ENCODE results near the gene GULP1.

DNA sequence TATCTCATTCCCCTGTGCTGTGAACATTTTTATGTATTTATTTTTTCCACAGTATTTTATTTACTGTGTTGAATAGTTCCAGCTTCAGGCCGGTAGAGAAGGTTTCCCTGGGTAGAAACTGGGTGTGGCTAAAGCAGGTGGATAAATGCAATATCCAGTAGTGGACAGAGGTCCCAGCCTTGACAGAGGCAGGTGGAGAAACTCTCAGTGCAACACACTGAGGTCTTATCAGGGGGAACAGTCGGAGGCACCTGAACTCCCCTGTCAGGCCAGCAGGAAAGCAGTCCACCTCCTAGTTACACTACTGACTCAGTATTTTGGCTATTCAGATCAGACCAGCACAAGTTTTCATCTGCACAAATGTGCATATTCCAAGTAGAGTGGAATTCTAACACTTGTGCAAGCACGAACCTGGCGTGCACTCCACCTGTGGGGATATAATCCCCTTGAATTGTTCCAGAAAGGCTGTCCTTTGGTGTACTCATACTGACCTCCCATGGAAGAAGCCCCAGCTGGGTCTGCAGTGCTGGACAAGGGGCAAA, 103.3 kb downstream of the GULP1 start:
- TF ChIP-seq, protein P1, sequence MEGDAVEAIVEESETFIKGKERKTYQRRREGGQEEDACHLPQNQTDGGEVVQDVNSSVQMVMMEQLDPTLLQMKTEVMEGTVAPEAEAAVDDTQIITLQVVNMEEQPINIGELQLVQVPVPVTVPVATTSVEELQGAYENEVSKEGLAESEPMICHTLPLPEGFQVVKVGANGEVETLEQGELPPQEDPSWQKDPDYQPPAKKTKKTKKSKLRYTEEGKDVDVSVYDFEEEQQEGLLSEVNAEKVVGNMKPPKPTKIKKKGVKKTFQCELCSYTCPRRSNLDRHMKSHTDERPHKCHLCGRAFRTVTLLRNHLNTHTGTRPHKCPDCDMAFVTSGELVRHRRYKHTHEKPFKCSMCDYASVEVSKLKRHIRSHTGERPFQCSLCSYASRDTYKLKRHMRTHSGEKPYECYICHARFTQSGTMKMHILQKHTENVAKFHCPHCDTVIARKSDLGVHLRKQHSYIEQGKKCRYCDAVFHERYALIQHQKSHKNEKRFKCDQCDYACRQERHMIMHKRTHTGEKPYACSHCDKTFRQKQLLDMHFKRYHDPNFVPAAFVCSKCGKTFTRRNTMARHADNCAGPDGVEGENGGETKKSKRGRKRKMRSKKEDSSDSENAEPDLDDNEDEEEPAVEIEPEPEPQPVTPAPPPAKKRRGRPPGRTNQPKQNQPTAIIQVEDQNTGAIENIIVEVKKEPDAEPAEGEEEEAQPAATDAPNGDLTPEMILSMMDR (CRISPR knock-in tag; IDR thresholded peaks at IDR 0.05) = no peak
- no peak for TF ChIP-seq ZNF10 (CRISPR knock-in tag; IDR thresholded peaks at IDR 0.05; ENCODE audit: borderline replicate concordance, low read depth)

Data from HepG2 (cell line).